Measurements from ENCODE around the gene FCRL5.
A peak's percentile ranks its signal among the peaks of the same experiment; 100 is the strongest.

Gene FCRL5

GRCh38 chr1:157512036-157512969 is 40.0 kb downstream of the FCRL5 start:
- Histone ChIP-seq H3K36me3 (ENCODE audit: control insufficient read depth in 1 of 2, insufficient read depth in 2 of 2, low read length in 2 of 2) (no peaks in the 10 kb centered on the region), H4K8ac (ENCODE audit: low read depth, low read length) (no peak overlapping the region), H3K4me3 (ENCODE audit: low read depth, low read length) (no peak overlapping the region), H3K27me3 (ENCODE audit: insufficient read depth, low read length) (no peaks in the 10 kb centered on the region), H2AFZ (ENCODE audit: insufficient read depth, low read length, poor library complexity) (no peak overlapping the region), H3K23ac (ENCODE audit: low read length) (no peak overlapping the region), H3K4me1 (ENCODE audit: control insufficient read depth in 1 of 2, insufficient read depth in 2 of 2, low read length in 2 of 2) (no peaks in the 10 kb centered on the region), H2BK120ac (ENCODE audit: insufficient read depth, low read length, poor library complexity) (no peak overlapping the region), H3K9me3 (ENCODE audit: insufficient read depth, low read depth, low read length) (no peaks in the 10 kb centered on the region), H4K91ac (ENCODE audit: low read depth, low read length) (no peak overlapping the region), H3K4ac (ENCODE audit: low read depth, low read length) (no peak overlapping the region), H3K9ac (ENCODE audit: low read length) (no peak overlapping the region), H2BK5ac (ENCODE audit: low read depth, low read length, poor library complexity) (no peak overlapping the region), H3K4me2 (ENCODE audit: low read length) (no peak overlapping the region), H2BK12ac (ENCODE audit: low read length) (no peak overlapping the region), H3K27ac (ENCODE audit: low read depth, low read length) (no peak overlapping the region), H3K14ac (ENCODE audit: low read length) (no peak overlapping the region), H3K18ac (ENCODE audit: low read length) (no peak overlapping the region), H2AK5ac (ENCODE audit: low read length) (no peak overlapping the region), H3K79me1 (ENCODE audit: low read length) (no peaks in the 10 kb centered on the region), H3K79me2 (ENCODE audit: control insufficient read depth, insufficient read depth, low read length, poor library complexity) (no peaks in the 10 kb centered on the region), H4K12ac (ENCODE audit: low read depth, low read length) (no peak overlapping the region)
- no peak for DNase-seq
- WGBS (ENCODE audit: extremely low coverage, insufficient coverage, insufficient read length) = no CpG with 5 or more reads among the region's 3 CpGs

GRCh38 chr1:157509546-157510232 is 42.6 kb downstream of the FCRL5 start:
- no CpG with 5 or more reads among the region's 9 CpGs for WGBS (ENCODE audit: extremely low coverage, insufficient coverage, insufficient read length)
- H3K9ac ChIP-seq (ENCODE audit: low read length) = no peak overlapping the region
- no peak overlapping the region for H3K27ac ChIP-seq (ENCODE audit: low read depth, low read length)
- H2AFZ ChIP-seq (ENCODE audit: insufficient read depth, low read length, poor library complexity) = no peak overlapping the region
- no peak overlapping the region for H2BK120ac ChIP-seq (ENCODE audit: insufficient read depth, low read length, poor library complexity)
- no peaks in the 10 kb centered on the region for H3K36me3 ChIP-seq (ENCODE audit: control insufficient read depth in 1 of 2, insufficient read depth in 2 of 2, low read length in 2 of 2)
- H3K18ac ChIP-seq (ENCODE audit: low read length) = no peak overlapping the region
- H3K79me1 ChIP-seq (ENCODE audit: low read length) = no peaks in the 10 kb centered on the region
- H3K27me3 ChIP-seq (ENCODE audit: insufficient read depth, low read length) = no peaks in the 10 kb centered on the region
- no peak overlapping the region for H3K23ac ChIP-seq (ENCODE audit: low read length)
- H3K4ac ChIP-seq (ENCODE audit: low read depth, low read length) = no peak overlapping the region
- H2AK5ac ChIP-seq (ENCODE audit: low read length) = no peak overlapping the region
- no peak overlapping the region for H4K8ac ChIP-seq (ENCODE audit: low read depth, low read length)
- H3K9me3 ChIP-seq (ENCODE audit: insufficient read depth, low read depth, low read length) = no peaks in the 10 kb centered on the region
- DNase-seq = no peak
- H4K91ac ChIP-seq (ENCODE audit: low read depth, low read length) = no peak overlapping the region
- no peaks in the 10 kb centered on the region for H3K4me1 ChIP-seq (ENCODE audit: control insufficient read depth in 1 of 2, insufficient read depth in 2 of 2, low read length in 2 of 2)
- H3K14ac ChIP-seq (ENCODE audit: low read length) = no peak overlapping the region
- no peak overlapping the region for H2BK5ac ChIP-seq (ENCODE audit: low read depth, low read length, poor library complexity)
- no peaks in the 10 kb centered on the region for H3K79me2 ChIP-seq (ENCODE audit: control insufficient read depth, insufficient read depth, low read length, poor library complexity)
- no peak overlapping the region for H3K4me2 ChIP-seq (ENCODE audit: low read length)
- H2BK12ac ChIP-seq (ENCODE audit: low read length) = no peak overlapping the region
- H4K12ac ChIP-seq (ENCODE audit: low read depth, low read length) = no peak overlapping the region
- H3K4me3 ChIP-seq (ENCODE audit: low read depth, low read length) = no peak overlapping the region

GRCh38 chr1:157505481-157506272 is 46.6 kb downstream of the FCRL5 start:
- H2AFZ ChIP-seq (ENCODE audit: insufficient read depth, low read length, poor library complexity) = no peak overlapping the region
- no peak overlapping the region for H3K4ac ChIP-seq (ENCODE audit: low read depth, low read length)
- no peak overlapping the region for H3K27ac ChIP-seq (ENCODE audit: low read depth, low read length)
- no peak overlapping the region for H3K14ac ChIP-seq (ENCODE audit: low read length)
- H3K4me1 ChIP-seq (ENCODE audit: control insufficient read depth in 1 of 2, insufficient read depth in 2 of 2, low read length in 2 of 2) = no peaks in the 10 kb centered on the region
- no peak overlapping the region for H3K18ac ChIP-seq (ENCODE audit: low read length)
- H3K4me3 ChIP-seq (ENCODE audit: low read depth, low read length) = no peak overlapping the region
- H3K36me3 ChIP-seq (ENCODE audit: control insufficient read depth in 1 of 2, insufficient read depth in 2 of 2, low read length in 2 of 2) = no peaks in the 10 kb centered on the region
- H2AK5ac ChIP-seq (ENCODE audit: low read length) = no peak overlapping the region
- H3K79me1 ChIP-seq (ENCODE audit: low read length) = no peaks in the 10 kb centered on the region
- H3K23ac ChIP-seq (ENCODE audit: low read length) = no peak overlapping the region
- no peaks in the 10 kb centered on the region for H3K27me3 ChIP-seq (ENCODE audit: insufficient read depth, low read length)
- H4K8ac ChIP-seq (ENCODE audit: low read depth, low read length) = no peak overlapping the region
- peak; percentile 66 to 77 for DNase-seq
- no peak overlapping the region for H4K12ac ChIP-seq (ENCODE audit: low read depth, low read length)
- H2BK12ac ChIP-seq (ENCODE audit: low read length) = no peak overlapping the region
- no peak overlapping the region for H3K9ac ChIP-seq (ENCODE audit: low read length)
- H2BK120ac ChIP-seq (ENCODE audit: insufficient read depth, low read length, poor library complexity) = no peak overlapping the region
- no peak overlapping the region for H3K4me2 ChIP-seq (ENCODE audit: low read length)
- H3K9me3 ChIP-seq (ENCODE audit: insufficient read depth, low read depth, low read length) = no peaks in the 10 kb centered on the region
- WGBS (ENCODE audit: extremely low coverage, insufficient coverage, insufficient read length) = no CpG with 5 or more reads among the region's 13 CpGs
- H2BK5ac ChIP-seq (ENCODE audit: low read depth, low read length, poor library complexity) = no peak overlapping the region
- no peak overlapping the region for H4K91ac ChIP-seq (ENCODE audit: low read depth, low read length)
- H3K79me2 ChIP-seq (ENCODE audit: control insufficient read depth, insufficient read depth, low read length, poor library complexity) = no peaks in the 10 kb centered on the region

- H3K36me3 ChIP-seq (ENCODE audit: control insufficient read depth in 1 of 2, insufficient read depth in 2 of 2, low read length in 2 of 2) = no peaks in the 10 kb centered on the region
- no peak overlapping the region for H2AFZ ChIP-seq (ENCODE audit: insufficient read depth, low read length, poor library complexity)
- H4K12ac ChIP-seq (ENCODE audit: low read depth, low read length) = no peak overlapping the region
- no peak overlapping the region for H3K23ac ChIP-seq (ENCODE audit: low read length)
- no peak overlapping the region for H3K9ac ChIP-seq (ENCODE audit: low read length)
- DNase-seq = no peak
- no peak overlapping the region for H4K91ac ChIP-seq (ENCODE audit: low read depth, low read length)
- no peak overlapping the region for H2BK12ac ChIP-seq (ENCODE audit: low read length)
- no peak overlapping the region for H2AK5ac ChIP-seq (ENCODE audit: low read length)
- no peak overlapping the region for H3K18ac ChIP-seq (ENCODE audit: low read length)
- H3K4me3 ChIP-seq (ENCODE audit: low read depth, low read length) = no peak overlapping the region
- no peak overlapping the region for H2BK120ac ChIP-seq (ENCODE audit: insufficient read depth, low read length, poor library complexity)
- no peak overlapping the region for H2BK5ac ChIP-seq (ENCODE audit: low read depth, low read length, poor library complexity)
- no peaks in the 10 kb centered on the region for H3K9me3 ChIP-seq (ENCODE audit: insufficient read depth, low read depth, low read length)
- H4K8ac ChIP-seq (ENCODE audit: low read depth, low read length) = no peak overlapping the region
- WGBS (ENCODE audit: extremely low coverage, insufficient coverage, insufficient read length) = no CpG with 5 or more reads among the region's 6 CpGs
- H3K27me3 ChIP-seq (ENCODE audit: insufficient read depth, low read length) = no peaks in the 10 kb centered on the region
- no peaks in the 10 kb centered on the region for H3K4me1 ChIP-seq (ENCODE audit: control insufficient read depth in 1 of 2, insufficient read depth in 2 of 2, low read length in 2 of 2)
- H3K79me2 ChIP-seq (ENCODE audit: control insufficient read depth, insufficient read depth, low read length, poor library complexity) = no peaks in the 10 kb centered on the region
- H3K79me1 ChIP-seq (ENCODE audit: low read length) = no peaks in the 10 kb centered on the region
- H3K14ac ChIP-seq (ENCODE audit: low read length) = no peak overlapping the region
- no peak overlapping the region for H3K4me2 ChIP-seq (ENCODE audit: low read length)
- H3K27ac ChIP-seq (ENCODE audit: low read depth, low read length) = no peak overlapping the region
- no peak overlapping the region for H3K4ac ChIP-seq (ENCODE audit: low read depth, low read length)
Observed at GRCh38 chr1:157504646-157505045, 47.7 kb downstream of the FCRL5 start.
